ENCODE measurements around the gene HIGD2A.

GRCh38 chr5:176394096-176394495, 5.5 kb downstream of the HIGD2A start:
- TF ChIP-seq CTCF (IDR thresholded peaks at IDR 0.05) (no peak), ZFX (IDR thresholded peaks at IDR 0.05; ENCODE audit: borderline replicate concordance) (no peak)
